ENCODE results near the gene PA2G4.
A peak's percentile ranks its signal among the peaks of the same experiment; 100 is the strongest.

Gene PA2G4

DNA sequence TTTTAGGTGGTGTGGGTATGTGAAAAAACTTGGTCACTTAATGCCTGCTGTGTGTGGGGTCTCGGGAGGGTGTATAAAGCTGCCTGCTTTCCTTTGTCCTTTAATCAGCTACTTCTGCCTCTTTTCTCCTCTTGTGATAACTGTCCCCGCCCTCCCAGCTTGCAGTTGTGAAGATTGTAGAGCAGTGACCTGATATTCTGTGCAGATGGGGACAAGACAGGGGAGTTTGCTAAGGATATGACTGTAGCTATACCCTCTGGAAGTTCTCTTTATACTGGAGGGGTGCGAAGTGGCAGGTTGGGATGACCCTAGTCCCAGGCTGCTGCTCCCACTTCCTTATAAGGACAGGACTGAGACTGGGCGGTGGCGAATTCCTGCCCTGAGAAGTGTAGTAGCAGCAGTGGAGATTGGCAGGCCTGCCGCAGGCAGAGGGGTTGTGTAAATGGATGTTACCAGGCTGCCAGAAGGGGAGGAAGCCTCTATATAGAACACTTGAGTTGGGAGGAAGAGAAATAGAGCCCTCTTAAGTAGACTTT lies 54.6 kb downstream of the PA2G4 start:
- no peak for TF ChIP-seq ZFP3 (CRISPR knock-in tag; IDR thresholded peaks at IDR 0.05)
- TF ChIP-seq ARNTL (CRISPR knock-in tag; IDR thresholded peaks at IDR 0.05; ENCODE audit: borderline replicate concordance, low read depth): no peak
- no peak for TF ChIP-seq GLIS3 (CRISPR knock-in tag; IDR thresholded peaks at IDR 0.05)
- TF ChIP-seq, protein P1, sequence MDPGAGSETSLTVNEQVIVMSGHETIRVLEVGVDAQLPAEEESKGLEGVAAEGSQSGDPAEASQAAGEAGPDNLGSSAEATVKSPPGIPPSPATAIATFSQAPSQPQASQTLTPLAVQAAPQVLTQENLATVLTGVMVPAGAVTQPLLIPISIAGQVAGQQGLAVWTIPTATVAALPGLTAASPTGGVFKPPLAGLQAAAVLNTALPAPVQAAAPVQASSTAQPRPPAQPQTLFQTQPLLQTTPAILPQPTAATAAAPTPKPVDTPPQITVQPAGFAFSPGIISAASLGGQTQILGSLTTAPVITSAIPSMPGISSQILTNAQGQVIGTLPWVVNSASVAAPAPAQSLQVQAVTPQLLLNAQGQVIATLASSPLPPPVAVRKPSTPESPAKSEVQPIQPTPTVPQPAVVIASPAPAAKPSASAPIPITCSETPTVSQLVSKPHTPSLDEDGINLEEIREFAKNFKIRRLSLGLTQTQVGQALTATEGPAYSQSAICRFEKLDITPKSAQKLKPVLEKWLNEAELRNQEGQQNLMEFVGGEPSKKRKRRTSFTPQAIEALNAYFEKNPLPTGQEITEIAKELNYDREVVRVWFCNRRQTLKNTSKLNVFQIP (CRISPR knock-in tag; IDR thresholded peaks at IDR 0.05; ENCODE audit: borderline replicate concordance, low read depth): no peak
- TF ChIP-seq OSR1 (CRISPR knock-in tag; IDR thresholded peaks at IDR 0.05): no peak
- TF ChIP-seq, protein P2, sequence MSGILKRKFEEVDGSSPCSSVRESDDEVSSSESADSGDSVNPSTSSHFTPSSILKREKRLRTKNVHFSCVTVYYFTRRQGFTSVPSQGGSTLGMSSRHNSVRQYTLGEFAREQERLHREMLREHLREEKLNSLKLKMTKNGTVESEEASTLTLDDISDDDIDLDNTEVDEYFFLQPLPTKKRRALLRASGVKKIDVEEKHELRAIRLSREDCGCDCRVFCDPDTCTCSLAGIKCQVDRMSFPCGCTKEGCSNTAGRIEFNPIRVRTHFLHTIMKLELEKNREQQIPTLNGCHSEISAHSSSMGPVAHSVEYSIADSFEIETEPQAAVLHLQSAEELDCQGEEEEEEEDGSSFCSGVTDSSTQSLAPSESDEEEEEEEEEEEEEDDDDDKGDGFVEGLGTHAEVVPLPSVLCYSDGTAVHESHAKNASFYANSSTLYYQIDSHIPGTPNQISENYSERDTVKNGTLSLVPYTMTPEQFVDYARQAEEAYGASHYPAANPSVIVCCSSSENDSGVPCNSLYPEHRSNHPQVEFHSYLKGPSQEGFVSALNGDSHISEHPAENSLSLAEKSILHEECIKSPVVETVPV (CRISPR knock-in tag; IDR thresholded peaks at IDR 0.05): no peak
- TF ChIP-seq ZNF8 (CRISPR knock-in tag; IDR thresholded peaks at IDR 0.05): no peak
- ATAC-seq: peak; percentile 57

DNA sequence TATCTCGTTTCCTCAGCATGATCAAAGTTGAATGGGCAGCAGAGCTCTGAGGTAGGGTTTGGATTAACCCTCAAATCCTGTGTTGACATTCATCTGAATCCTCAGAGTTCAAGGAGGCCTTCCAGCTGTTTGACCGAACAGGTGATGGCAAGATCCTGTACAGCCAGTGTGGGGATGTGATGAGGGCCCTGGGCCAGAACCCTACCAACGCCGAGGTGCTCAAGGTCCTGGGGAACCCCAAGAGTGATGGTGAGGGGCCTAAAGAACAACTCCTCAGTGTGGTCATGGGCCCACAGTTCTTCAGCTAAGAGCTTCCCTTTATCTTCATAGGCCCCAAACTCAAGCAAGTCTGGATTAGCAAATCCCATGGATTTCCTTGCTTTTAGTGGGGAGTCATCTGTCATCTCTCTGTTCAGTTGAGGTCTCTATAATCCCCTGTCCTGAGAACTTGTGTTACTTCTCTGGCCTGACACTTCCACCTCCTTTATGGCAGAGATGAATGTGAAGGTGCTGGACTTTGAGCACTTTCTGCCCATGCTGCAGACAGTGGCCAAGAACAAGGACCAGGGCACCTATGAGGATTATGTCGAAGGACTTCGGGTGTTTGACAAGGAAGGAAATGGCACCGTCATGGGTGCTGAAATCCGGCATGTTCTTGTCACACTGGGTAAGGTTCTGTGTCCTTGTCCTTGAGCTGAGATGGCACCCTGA lies 55.3 kb downstream of the PA2G4 start:
- TF ChIP-seq RARB (CRISPR knock-in tag; IDR thresholded peaks at IDR 0.05) (no peak), ZC3H10 (CRISPR knock-in tag; IDR thresholded peaks at IDR 0.05) (no peak), TCF4 (CRISPR knock-in tag; IDR thresholded peaks at IDR 0.05; ENCODE audit: borderline replicate concordance) (no peak), OSR1 (CRISPR knock-in tag; IDR thresholded peaks at IDR 0.05) (no peak), GLIS3 (CRISPR knock-in tag; IDR thresholded peaks at IDR 0.05) (no peak), ESRRG (CRISPR knock-in tag; IDR thresholded peaks at IDR 0.05) (no peak), ARNTL (CRISPR knock-in tag; IDR thresholded peaks at IDR 0.05; ENCODE audit: borderline replicate concordance, low read depth) (no peak), ZNF70 (CRISPR knock-in tag; IDR thresholded peaks at IDR 0.05) (no peak), ZFP3 (CRISPR knock-in tag; IDR thresholded peaks at IDR 0.05) (no peak), CSDC2 (CRISPR knock-in tag; IDR thresholded peaks at IDR 0.05) (no peak), ZNF8 (CRISPR knock-in tag; IDR thresholded peaks at IDR 0.05) (no peak), ZNF565 (CRISPR knock-in tag; conservative IDR thresholded peaks at IDR 0.05; ENCODE audit: low read depth) (no peak), ISL1 (CRISPR knock-in tag; IDR thresholded peaks at IDR 0.05) (no peak), PPARA (CRISPR knock-in tag; IDR thresholded peaks at IDR 0.05; ENCODE audit: borderline replicate concordance) (no peak), TOX (CRISPR knock-in tag; IDR thresholded peaks at IDR 0.05; ENCODE audit: borderline replicate concordance) (no peak)
- TF ChIP-seq, protein P1 (CRISPR knock-in tag; IDR thresholded peaks at IDR 0.05; ENCODE audit: borderline replicate concordance, low read depth): no peak
- no peak for ATAC-seq

DNA sequence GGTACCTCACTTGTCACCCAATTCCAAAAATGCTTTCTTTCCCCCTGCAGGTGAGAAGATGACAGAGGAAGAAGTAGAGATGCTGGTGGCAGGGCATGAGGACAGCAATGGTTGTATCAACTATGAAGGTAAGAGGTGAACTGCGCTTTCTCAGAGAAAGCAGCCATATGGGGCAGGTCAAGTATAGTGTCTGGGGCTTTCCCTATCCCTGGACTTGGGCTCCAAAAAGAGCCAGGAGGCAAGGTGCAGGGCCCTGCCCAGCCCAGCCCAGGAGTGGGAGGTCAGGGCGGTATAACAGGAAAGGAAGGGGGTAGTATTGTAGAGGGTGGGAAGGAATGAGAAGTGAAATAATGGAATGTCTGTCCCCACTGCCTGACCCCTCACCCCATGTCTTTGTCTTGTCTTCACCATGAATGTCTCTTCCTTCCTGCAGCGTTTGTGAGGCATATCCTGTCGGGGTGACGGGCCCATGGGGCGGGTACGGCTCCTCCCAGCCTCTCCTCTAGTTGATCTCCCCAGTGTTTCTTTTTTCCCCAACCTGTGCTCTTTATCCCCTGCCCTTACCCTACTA lies 55.9 kb downstream of the PA2G4 start:
- no peak for TF ChIP-seq ZNF565 (CRISPR knock-in tag; conservative IDR thresholded peaks at IDR 0.05; ENCODE audit: low read depth)
- TF ChIP-seq PPARA (CRISPR knock-in tag; IDR thresholded peaks at IDR 0.05; ENCODE audit: borderline replicate concordance): no peak
- TF ChIP-seq RARB (CRISPR knock-in tag; IDR thresholded peaks at IDR 0.05): 0 out of 2 replicates have a peak, but pooled peaks have one; percentile 18
- TF ChIP-seq OSR1 (CRISPR knock-in tag; IDR thresholded peaks at IDR 0.05): no peak
- no peak for ATAC-seq

DNA sequence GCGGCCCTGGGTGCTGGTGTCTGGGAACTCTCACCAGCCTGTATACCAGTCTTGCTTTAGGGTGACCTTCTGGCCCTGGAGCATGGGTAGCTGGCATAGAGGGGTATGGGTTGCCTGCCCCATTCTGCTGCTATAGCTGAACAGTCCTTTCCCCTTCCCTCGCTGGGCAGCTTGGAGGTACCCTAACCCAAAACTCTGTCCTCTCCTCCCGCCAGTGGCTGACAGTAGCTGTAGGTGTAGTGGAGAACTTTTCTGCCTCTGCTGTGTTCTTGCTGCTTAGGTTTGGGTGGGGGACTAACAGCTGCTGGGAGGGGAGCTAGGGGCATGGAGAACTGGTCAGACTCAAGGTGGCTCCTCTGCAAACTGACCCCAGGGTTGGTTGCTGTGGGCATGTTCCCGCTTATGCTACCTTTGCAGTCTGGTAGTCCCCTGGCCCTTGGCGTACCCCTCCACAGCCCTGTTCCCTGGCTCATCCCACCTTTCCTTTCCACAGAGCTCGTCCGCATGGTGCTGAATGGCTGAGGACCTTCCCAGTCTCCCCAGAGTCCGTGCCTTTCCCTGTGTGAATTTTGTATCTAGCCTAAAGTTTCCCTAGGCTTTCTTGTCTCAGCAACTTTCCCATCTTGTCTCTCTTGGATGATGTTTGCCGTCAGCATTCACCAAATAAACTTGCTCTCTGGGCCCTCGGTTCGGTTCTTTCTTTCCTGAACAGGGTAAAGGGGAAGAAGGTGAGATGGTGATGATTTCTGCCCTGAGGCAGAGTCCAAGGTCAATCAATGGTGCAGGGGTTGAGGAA lies 56.7 kb downstream of the PA2G4 start:
- ATAC-seq: no peak
- TF ChIP-seq ZNF565 (CRISPR knock-in tag; conservative IDR thresholded peaks at IDR 0.05; ENCODE audit: low read depth) (no peak), RARB (CRISPR knock-in tag; IDR thresholded peaks at IDR 0.05) (no peak), ZFP3 (CRISPR knock-in tag; IDR thresholded peaks at IDR 0.05) (no peak), ZNF70 (CRISPR knock-in tag; IDR thresholded peaks at IDR 0.05) (no peak), BACH2 (CRISPR knock-in tag; IDR thresholded peaks at IDR 0.05; ENCODE audit: borderline replicate concordance) (no peak), ARNTL (CRISPR knock-in tag; IDR thresholded peaks at IDR 0.05; ENCODE audit: borderline replicate concordance, low read depth) (no peak), CSDC2 (CRISPR knock-in tag; IDR thresholded peaks at IDR 0.05) (no peak), OSR1 (CRISPR knock-in tag; IDR thresholded peaks at IDR 0.05) (no peak), ZNF8 (CRISPR knock-in tag; IDR thresholded peaks at IDR 0.05) (no peak), GLIS3 (CRISPR knock-in tag; IDR thresholded peaks at IDR 0.05) (no peak)
- TF ChIP-seq, protein P3, sequence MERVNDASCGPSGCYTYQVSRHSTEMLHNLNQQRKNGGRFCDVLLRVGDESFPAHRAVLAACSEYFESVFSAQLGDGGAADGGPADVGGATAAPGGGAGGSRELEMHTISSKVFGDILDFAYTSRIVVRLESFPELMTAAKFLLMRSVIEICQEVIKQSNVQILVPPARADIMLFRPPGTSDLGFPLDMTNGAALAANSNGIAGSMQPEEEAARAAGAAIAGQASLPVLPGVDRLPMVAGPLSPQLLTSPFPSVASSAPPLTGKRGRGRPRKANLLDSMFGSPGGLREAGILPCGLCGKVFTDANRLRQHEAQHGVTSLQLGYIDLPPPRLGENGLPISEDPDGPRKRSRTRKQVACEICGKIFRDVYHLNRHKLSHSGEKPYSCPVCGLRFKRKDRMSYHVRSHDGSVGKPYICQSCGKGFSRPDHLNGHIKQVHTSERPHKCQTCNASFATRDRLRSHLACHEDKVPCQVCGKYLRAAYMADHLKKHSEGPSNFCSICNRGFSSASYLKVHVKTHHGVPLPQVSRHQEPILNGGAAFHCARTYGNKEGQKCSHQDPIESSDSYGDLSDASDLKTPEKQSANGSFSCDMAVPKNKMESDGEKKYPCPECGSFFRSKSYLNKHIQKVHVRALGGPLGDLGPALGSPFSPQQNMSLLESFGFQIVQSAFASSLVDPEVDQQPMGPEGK (CRISPR knock-in tag; IDR thresholded peaks at IDR 0.05; ENCODE audit: borderline replicate concordance): no peak
